Muscle layer of colon (tissue), 2 donors: Measurements from ENCODE around the gene DNAJC5.
"Not testable (repeated sequence)": the region's sequence is repeated elsewhere in the genome, so short reads cannot be mapped to it uniquely, and the experiment has no call there.

Experiments
- H3K27ac ChIP-seq: one replicate; pipeline ENCODE4 v1.7.0; 2013; ENCODE audit warnings: low read depth, mild to moderate bottlenecking, low read length, moderate library complexity
- H3K27me3 ChIP-seq, 2 donors: one replicate each; pipeline ENCODE4 v1.7.0; 2013; ENCODE audit warnings: low read length in 2 of 2, mild to moderate bottlenecking in 2 of 2; ENCODE audit not compliant: insufficient read depth in 2 of 2, control insufficient read depth in 1 of 2
- H3K36me3 ChIP-seq: one replicate; pipeline ENCODE4 v1.7.0; 2013; ENCODE audit warnings: mild to moderate bottlenecking, low read length; ENCODE audit not compliant: insufficient read depth
- H3K4me1 ChIP-seq: one replicate; pipeline ENCODE4 v1.7.0; 2013; ENCODE audit warnings: mild to moderate bottlenecking, low read length; ENCODE audit not compliant: insufficient read depth
- H3K4me3 ChIP-seq, 2 donors: one replicate each; pipeline ENCODE4 v1.7.0; 2013; ENCODE audit warnings: low read length in 2 of 2, low read depth in 1 of 2, mild to moderate bottlenecking in 1 of 2, moderate library complexity in 1 of 2
- H3K9ac ChIP-seq: one replicate; pipeline ENCODE4 v1.7.0; 2013; ENCODE audit warnings: low read length
- H3K9me3 ChIP-seq: one replicate; pipeline ENCODE4 v1.7.0; 2013; ENCODE audit warnings: mild to moderate bottlenecking, low read length
- donor health status: abdominal sarcoma.
- donor health status: Adenocarcinoma of cecum.

The DNAJC5 gene

GRCh38 chr20:63969838-63970713 is 75.2 kb downstream of the DNAJC5 start, which contains the start of gene ZNF512B:
Gene ZNF512B, minus strand, starts transcription at chr20:63969930. Its CDS starts 1,980 bp downstream, at chr20:63967950.
- H3K27me3 ChIP-seq: no peaks in the 10 kb centered on the region
- peak within 1 kb of the TSS; percentile 82 for H3K9ac ChIP-seq
- H3K27ac ChIP-seq: peak within 1 kb of the TSS; percentile 35
- peaks cover 12% of the 10 kb centered on the region for H3K36me3 ChIP-seq
- peaks cover 12% of the 10 kb centered on the region for H3K4me1 ChIP-seq
- peak within 1 kb of the TSS; percentile 45 to 65 for H3K4me3 ChIP-seq
- no peaks in the 10 kb centered on the region for H3K9me3 ChIP-seq

- Histone ChIP-seq H3K27me3 (no peaks in the 10 kb centered on the region), H3K27ac (no peak overlapping the region), H3K4me3 (no peak overlapping the region), H3K36me3 (peaks cover 12% of the 10 kb centered on the region), H3K9me3 (no peaks in the 10 kb centered on the region), H3K4me1 (peaks cover 12% of the 10 kb centered on the region), H3K9ac (no peak overlapping the region)
Measured at GRCh38 chr20:63970714-63971431, 75.9 kb downstream of the DNAJC5 start.

- not testable (repeated sequence) for H3K36me3 ChIP-seq, H3K27me3 ChIP-seq, H3K9me3 ChIP-seq, H3K4me3 ChIP-seq, H3K9ac ChIP-seq, H3K27ac ChIP-seq
- peaks cover 12% of the 10 kb centered on the region for H3K4me1 ChIP-seq
Measured at GRCh38 chr20:63971960-63972311, 77.0 kb downstream of the DNAJC5 start.

- Histone ChIP-seq H3K9ac (no peak overlapping the region), H3K27me3 (no peaks in the 10 kb centered on the region), H3K4me3 (no peak overlapping the region), H3K36me3 (no peaks in the 10 kb centered on the region), H3K9me3 (no peaks in the 10 kb centered on the region), H3K27ac (no peak overlapping the region), H3K4me1 (peaks cover 12% of the 10 kb centered on the region)
Measured at GRCh38 chr20:63972312-63973159, 77.6 kb downstream of the DNAJC5 start.

GRCh38 chr20:63973160-63973479 is 78.2 kb downstream of the DNAJC5 start:
- H3K9ac ChIP-seq: no peak overlapping the region
- H3K36me3 ChIP-seq: no peaks in the 10 kb centered on the region
- H3K4me1 ChIP-seq: peaks cover 9% of the 10 kb centered on the region
- peaks cover 0 to 4% of the 10 kb centered on the region in 2 donors for H3K27me3 ChIP-seq
- no peak overlapping the region for H3K4me3 ChIP-seq
- no peaks in the 10 kb centered on the region for H3K9me3 ChIP-seq
- H3K27ac ChIP-seq: peak overlapping the region; percentile 49

- no peaks in the 10 kb centered on the region for H3K36me3 ChIP-seq
- peak overlapping the region; percentile 49 for H3K27ac ChIP-seq
Measured at GRCh38 chr20:63973636-63974401, 78.9 kb downstream of the DNAJC5 start.

GRCh38 chr20:63974402-63975200 is 79.7 kb downstream of the DNAJC5 start:
- Histone ChIP-seq H3K4me1 (peaks cover under 1% of the 10 kb centered on the region), H3K4me3 (no peak overlapping the region), H3K9ac (no peak overlapping the region), H3K9me3 (no peaks in the 10 kb centered on the region), H3K36me3 (no peaks in the 10 kb centered on the region), H3K27me3 (peaks cover 0 to 13% of the 10 kb centered on the region in 2 donors), H3K27ac (no peak overlapping the region)

More at GRCh38 chr20:63973636-63974401, 78.9 kb downstream of the DNAJC5 start:
- H3K4me1 ChIP-seq: peaks cover 2% of the 10 kb centered on the region
- peak overlapping the region; percentile 36 to 54 for H3K4me3 ChIP-seq
- peaks cover 0 to 11% of the 10 kb centered on the region in 2 donors for H3K27me3 ChIP-seq
- no peak overlapping the region for H3K9ac ChIP-seq
- H3K9me3 ChIP-seq: no peaks in the 10 kb centered on the region

- H3K36me3 ChIP-seq, H3K4me3 ChIP-seq, H3K9ac ChIP-seq, H3K27ac ChIP-seq, H3K9me3 ChIP-seq: not testable (repeated sequence)
- peaks cover 0 to 13% of the 10 kb centered on the region in 2 donors for H3K27me3 ChIP-seq
- H3K4me1 ChIP-seq: peaks cover 12% of the 10 kb centered on the region
Measured at GRCh38 chr20:63976511-63976910, 81.6 kb downstream of the DNAJC5 start.

- Histone ChIP-seq H3K4me1 (peaks cover 18% of the 10 kb centered on the region), H3K27ac (no peak overlapping the region)
Measured at GRCh38 chr20:63976980-63977738, 82.2 kb downstream of the DNAJC5 start.

More at GRCh38 chr20:63976980-63977738, 82.2 kb downstream of the DNAJC5 start:
- H3K9me3 ChIP-seq: no peaks in the 10 kb centered on the region
- H3K9ac ChIP-seq: no peak overlapping the region
- H3K36me3 ChIP-seq: no peaks in the 10 kb centered on the region
- H3K4me3 ChIP-seq: no peak overlapping the region
- peaks cover 0 to 13% of the 10 kb centered on the region in 2 donors for H3K27me3 ChIP-seq
